GM19043 (cell line): Measurements from ENCODE around the gene LHFPL2.

Source experiments
- ATAC-seq: cut with Tn5 transposase; IDR thresholded peaks from one replicate; pipeline ENCODE4 v1.9.1; 2021; ENCODE audit warnings: low read depth; ENCODE audit not compliant: unreplicated experiment

Gene LHFPL2

DNA sequence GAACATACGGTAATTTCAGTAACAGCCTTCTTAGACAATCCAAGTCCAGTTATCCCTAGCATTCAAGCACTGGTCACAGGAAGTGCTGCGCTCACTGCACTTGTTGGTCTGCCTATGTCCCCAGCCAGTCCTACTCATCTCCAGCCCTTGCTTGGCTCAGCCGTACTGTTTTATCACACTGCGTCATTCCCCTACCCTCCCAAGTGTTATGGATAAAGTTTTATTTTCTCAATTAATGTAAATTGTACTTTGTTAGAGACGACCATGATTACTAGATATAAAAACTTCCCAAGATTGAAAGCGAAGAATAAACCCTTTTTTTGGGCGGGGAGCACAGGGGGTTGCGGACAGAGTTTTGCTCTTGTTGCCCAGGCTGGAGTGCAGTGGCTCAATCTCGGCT is 49.6 kb downstream of the LHFPL2 start:
- ATAC-seq, result no peak

GRCh38 chr5:78597974-78598371 is 50.6 kb downstream of the LHFPL2 start:
- no peak for ATAC-seq

DNA sequence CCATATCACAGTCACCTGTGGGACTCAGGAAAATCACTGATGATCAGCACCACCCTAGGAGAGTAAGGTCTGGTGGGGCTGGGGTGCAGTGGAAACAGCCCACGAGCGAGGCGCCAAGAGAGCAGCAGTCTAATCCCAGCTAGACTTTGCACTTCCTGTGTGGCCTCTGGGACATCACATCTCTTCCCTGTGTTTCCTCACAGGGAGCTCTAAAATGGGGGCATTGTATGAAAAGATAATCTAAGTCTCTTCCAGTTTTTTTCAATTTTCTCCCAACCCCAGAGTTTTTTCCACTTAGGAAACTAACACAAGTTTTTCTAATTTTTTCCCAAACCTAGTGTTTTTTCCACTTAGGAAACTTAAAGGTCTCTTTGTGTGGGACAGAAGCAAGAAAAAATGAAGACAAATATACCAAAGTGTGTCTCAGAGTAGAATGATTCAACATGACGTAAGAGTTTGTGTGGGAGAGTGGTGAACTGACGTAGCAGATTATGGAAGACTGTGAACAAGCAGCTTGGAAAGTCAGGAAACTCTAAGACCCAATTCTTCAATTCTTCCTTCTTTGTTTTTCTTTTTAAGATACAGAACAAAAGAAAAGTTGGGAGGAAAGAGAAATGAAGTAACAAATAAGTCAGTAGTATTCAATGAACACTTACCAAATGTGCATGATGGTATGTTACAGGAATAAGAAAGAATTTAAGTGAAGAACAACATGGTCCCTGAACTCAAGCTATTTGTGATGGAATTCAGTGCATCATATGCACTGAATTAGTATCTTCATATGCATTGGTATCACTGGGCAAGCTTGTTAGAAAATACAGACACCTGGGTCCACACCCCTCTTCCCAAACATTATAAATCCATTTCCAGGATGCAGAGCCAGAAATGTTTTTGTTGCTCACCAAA is 51.3 kb downstream of the LHFPL2 start:
- no peak for ATAC-seq

DNA sequence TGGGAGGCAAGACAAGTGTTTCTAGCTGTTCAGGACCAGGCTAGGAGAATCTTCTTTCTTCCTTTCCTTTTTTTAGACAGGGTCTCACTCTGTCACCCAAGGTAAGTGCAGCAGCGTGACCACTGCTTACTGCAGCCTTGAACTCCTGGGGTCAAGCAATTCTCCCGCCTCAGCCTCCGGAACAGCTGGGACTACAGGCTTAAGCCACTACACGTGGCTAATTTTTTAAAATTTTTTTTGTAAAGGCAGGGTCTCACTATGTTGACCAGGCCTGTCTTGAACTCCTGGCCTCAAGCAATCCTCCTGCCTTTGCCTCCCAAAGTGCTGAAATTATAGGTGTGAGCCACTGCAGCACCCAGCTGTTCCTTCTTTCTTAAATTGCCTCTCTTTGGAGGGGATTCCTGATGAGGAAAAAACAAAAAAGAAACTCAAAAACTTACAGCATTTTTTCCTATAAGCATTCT is 53.1 kb downstream of the LHFPL2 start:
- ATAC-seq, result no peak

- ATAC-seq, result no peak
Measured at GRCh38 chr5:78594610-78595457, 53.7 kb downstream of the LHFPL2 start.

DNA sequence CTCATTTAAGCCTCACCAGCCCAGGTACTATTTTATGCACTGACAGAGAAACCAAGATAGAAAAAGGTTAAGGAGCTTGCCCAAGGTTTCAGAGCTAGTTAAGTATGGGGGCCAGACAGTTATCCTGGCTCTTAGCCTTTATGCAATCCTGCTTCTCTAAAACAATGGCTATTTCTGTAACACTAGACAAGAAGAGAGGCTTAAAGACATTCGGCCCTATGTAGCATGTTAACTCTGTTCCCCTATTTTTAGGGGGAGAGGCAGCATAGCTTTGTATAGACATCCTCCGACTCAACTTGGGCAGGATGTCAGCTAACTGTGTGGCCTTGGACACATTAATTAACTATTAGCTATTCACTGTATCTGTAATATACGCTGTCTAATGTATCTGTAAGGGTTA is 54.6 kb downstream of the LHFPL2 start:
- no peak for ATAC-seq

DNA sequence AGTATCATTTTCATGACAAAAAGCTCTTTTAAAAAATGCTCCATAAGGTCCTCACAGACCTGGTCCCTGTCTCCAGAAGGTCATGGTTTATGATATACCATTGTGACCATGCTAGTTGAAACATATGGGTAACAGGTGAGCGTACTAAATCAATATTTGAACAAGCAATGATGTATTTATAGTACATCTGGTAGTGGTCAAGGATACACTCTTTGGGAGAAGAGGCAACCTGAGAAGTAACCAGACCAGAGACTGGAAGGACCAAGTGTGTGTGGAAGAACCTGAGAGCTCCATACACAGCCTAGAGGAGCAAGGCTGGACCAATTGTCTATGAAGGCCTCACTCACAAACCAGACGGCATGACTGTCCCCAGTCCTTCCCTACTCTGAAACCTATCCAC is 55.1 kb downstream of the LHFPL2 start:
- no peak for ATAC-seq

- ATAC-seq, result no peak
Measured at GRCh38 chr5:78592735-78593386, 55.7 kb downstream of the LHFPL2 start.

DNA sequence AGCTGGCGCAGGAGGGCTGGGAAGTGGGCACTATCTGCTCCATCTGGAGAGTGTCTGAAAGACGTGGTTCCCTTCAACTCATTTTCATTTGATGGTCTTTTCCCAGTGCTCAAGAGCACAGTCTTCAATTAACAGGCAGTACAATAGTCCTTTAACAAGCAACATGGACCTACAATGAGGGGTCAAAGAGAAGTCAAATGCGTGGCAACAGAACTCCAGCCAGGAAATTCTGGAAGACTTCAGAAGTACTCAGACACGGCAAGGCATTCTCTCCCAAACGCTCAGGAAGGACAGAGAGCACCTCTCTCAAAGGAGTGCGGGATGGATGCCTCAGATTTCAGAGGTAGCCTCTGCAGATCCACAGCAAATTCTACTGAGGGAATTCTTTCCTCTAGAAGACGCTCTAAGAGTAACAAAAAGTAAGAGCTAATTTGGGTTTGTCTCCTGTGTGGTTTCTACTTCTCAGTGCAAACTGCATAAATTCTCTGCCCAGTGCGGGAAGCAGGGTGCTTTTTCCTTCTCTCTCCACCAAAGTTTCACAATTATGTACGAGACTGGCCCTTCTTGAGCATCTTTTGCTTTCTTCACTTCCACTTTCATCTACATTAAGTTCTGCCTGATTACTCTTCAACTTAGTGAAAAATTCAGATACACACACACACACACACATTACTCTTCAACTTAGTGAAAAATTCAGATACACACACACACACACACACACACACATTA is 56.4 kb downstream of the LHFPL2 start:
- ATAC-seq, result peak; percentile 82

DNA sequence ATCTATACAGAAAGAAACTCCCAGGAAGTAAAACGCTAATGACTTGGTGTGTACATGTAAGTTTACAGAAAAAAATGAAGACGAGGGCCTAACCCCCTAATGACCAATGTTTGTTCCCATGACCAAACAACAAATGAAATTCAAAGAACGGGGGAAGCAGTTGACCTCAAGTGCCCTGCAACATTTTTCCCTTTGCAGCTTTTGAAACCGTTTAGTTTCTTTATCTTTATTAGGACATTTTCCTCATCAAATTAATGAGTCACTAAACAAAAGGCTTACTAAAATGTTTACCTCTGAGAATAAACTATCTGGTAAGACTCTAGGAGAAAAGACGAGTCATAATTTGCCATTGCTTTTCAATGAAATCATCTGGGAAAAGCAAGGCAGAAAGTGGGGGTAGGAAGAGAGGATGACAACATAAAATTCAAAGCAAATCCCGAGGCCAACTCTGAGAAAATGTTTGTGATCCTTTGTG is 57.4 kb downstream of the LHFPL2 start:
- ATAC-seq, result no peak

- ATAC-seq, result no peak
Measured at GRCh38 chr5:78589923-78590322, 58.6 kb downstream of the LHFPL2 start.

DNA sequence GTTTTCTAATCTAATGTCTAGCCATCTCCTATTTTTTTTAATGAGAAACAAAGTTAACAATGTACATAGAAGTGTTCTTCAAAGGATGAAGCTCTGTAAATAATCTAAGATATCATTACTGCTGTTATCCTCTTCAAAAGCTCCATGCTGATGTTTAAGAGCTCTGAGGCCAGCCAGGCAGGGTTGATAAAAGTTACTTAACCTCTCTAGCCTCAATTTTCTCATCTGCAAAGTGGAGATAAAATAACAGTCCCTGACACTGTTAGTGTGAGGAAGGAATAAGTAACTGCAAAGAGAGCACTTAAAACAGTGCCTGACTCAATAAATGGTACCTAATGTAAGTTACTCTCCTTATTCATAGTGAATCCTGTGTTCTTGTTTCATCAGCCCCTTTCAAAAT is 60.1 kb downstream of the LHFPL2 start:
- ATAC-seq, result no peak

- no peak for ATAC-seq
Measured at GRCh38 chr5:78587775-78588291, 60.7 kb downstream of the LHFPL2 start.

DNA sequence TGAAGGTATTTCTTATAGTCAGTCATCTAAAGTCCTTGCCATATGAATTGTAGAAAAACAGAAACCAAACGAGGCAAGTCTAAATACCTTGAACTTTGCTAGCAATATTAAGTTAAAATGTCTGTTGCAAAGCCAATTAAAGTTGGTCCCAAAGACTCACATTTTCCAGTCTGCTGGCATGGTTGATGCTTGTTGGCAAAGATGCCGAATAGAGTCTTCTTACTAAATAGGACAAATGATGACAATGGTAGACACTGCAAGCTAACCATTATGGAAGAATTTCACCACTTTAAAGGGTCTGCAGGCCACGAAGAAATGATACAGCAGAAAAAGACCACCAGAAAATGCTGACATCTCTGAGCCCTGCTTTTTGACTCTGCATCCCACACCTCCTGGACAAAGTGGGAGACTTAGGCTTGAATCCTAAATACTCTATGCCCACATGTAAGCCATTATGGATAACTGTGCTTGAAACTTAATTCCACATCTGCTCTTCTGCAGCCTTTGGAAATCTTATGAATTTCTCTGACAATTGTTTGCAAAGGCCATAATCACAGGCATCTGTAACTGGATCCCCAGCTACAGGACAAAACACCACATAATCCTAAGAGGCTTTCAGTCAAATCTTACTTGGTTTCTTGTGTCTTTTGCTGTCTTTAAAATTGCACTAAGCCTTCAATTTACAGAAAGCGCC is 61.3 kb downstream of the LHFPL2 start:
- no peak for ATAC-seq

DNA sequence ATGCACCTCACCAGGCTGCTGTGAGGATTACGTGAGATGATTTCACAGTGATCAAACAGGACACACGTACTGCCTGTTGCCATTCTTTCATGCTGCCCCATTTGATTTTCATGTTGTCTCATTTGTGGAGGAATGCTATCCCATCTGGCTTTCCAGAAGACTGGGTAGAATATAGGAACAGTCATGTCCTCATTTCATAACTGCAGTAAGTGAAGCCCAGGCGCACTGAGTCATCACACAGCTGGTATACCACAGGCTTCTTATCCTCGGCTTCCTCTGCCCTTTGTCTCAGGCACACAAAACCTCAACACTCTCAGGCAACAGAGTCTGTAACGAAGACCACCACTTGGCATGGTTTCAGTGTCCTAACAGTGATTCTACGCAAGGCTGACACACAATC is 62.3 kb downstream of the LHFPL2 start:
- ATAC-seq, result no peak

GRCh38 chr5:78578015-78578414 is 70.6 kb downstream of the LHFPL2 start:
- ATAC-seq, result no peak

GRCh38 chr5:78577071-78577807 is 71.3 kb downstream of the LHFPL2 start:
- ATAC-seq, result no peak

GRCh38 chr5:78576376-78576775 is 72.2 kb downstream of the LHFPL2 start:
- no peak for ATAC-seq

GRCh38 chr5:78574731-78575161 is 73.8 kb downstream of the LHFPL2 start:
- no peak for ATAC-seq
